HG03558 (cell line): ENCODE measurements around the gene PYGM.

Source experiments
- ATAC-seq: cut with Tn5 transposase; IDR thresholded peaks from one replicate; pipeline ENCODE4 v1.9.1; 2021; ENCODE audit warnings: moderate number of reproducible peaks; ENCODE audit not compliant: unreplicated experiment; ENCODE audit errors: extremely low read depth

Gene PYGM

GRCh38 chr11:64754919-64755662 lies 4.7 kb downstream of the PYGM start:
- ATAC-seq = no peak

- no peak for ATAC-seq
Observed at GRCh38 chr11:64754124-64754918, 5.5 kb downstream of the PYGM start.

GRCh38 chr11:64753380-64754123 lies 6.2 kb downstream of the PYGM start:
- no peak for ATAC-seq

GRCh38 chr11:64753019-64753379 lies 6.8 kb downstream of the PYGM start:
- ATAC-seq = no peak

- no peak for ATAC-seq
Observed at GRCh38 chr11:64752175-64752970, 7.4 kb downstream of the PYGM start.

- no peak for ATAC-seq
Observed at GRCh38 chr11:64751580-64751979, 8.2 kb downstream of the PYGM start.

- no peak for ATAC-seq
Observed at GRCh38 chr11:64751136-64751535, 8.6 kb downstream of the PYGM start.

- no peak for ATAC-seq
Observed at GRCh38 chr11:64750361-64751054, 9.3 kb downstream of the PYGM start.

- ATAC-seq = no peak
Observed at GRCh38 chr11:64747961-64748665, 11.7 kb downstream of the PYGM start.

- no peak for ATAC-seq
Observed at GRCh38 chr11:64746486-64746885, 13.3 kb downstream of the PYGM start.

GRCh38 chr11:64745521-64746328 lies 14.0 kb downstream of the PYGM start:
- ATAC-seq = no peak

- ATAC-seq = no peak
Observed at GRCh38 chr11:64745189-64745520, 14.6 kb downstream of the PYGM start.

- ATAC-seq = no peak
Observed at GRCh38 chr11:64744544-64745188, 15.1 kb downstream of the PYGM start.

- ATAC-seq = no peak
Observed at GRCh38 chr11:64743591-64744543, 15.9 kb downstream of the PYGM start, which contains the start of gene RASGRP2. Gene RASGRP2 (minus strand): TSS chr11:64744142. CDS start chr11:64742866, 1,276 bp downstream.

- no peak for ATAC-seq
Observed at GRCh38 chr11:64742889-64743590, 16.7 kb downstream of the PYGM start.
